ENCODE data around the gene AUNIP. TPM values are rescaled to one million over a fixed set of nuclear protein-coding genes. Genes with fewer than 3 reads are reported as not detected.

Gene AUNIP
- total RNA-seq, 1 donor from 2014 or later: 1.3 TPM

- TF ChIP-seq CTCF (IDR thresholded peaks at IDR 0.05; ENCODE audit: partially characterized antibody, unreplicated experiment): no peak
- Mint-ChIP-seq H3K4me3 (ENCODE audit: unreplicated experiment) (peak overlapping the region; percentile 88), H3K27me3 (ENCODE audit: unreplicated experiment) (peaks cover 21% of the 10 kb centered on the region), H3K4me1 (ENCODE audit: low read depth, unreplicated experiment) (peaks cover 29% of the 10 kb centered on the region), H3K9me3 (ENCODE audit: unreplicated experiment) (peaks cover 24% of the 10 kb centered on the region), H3K36me3 (ENCODE audit: unreplicated experiment) (no peaks in the 10 kb centered on the region), H3K27ac (ENCODE audit: unreplicated experiment) (peak overlapping the region; percentile 99)
- DNase-seq: peak; percentile 75
Observed at GRCh38 chr1:25906644-25907300, 47.5 kb upstream of the AUNIP start.

- peak; percentile 21 for TF ChIP-seq CTCF (IDR thresholded peaks at IDR 0.05; ENCODE audit: partially characterized antibody, unreplicated experiment)
- Mint-ChIP-seq H3K27ac (ENCODE audit: unreplicated experiment) (peak within 1 kb of the TSS; percentile 99), H3K36me3 (ENCODE audit: unreplicated experiment) (no peaks in the 10 kb centered on the region), H3K9me3 (ENCODE audit: unreplicated experiment) (peaks cover 26% of the 10 kb centered on the region), H3K27me3 (ENCODE audit: unreplicated experiment) (peaks cover 21% of the 10 kb centered on the region), H3K4me1 (ENCODE audit: low read depth, unreplicated experiment) (peaks cover 36% of the 10 kb centered on the region), H3K4me3 (ENCODE audit: unreplicated experiment) (peak within 1 kb of the TSS; percentile 90)
- DNase-seq: peak; percentile 98
Observed at GRCh38 chr1:25905680-25906643, 46.7 kb upstream of the AUNIP start, which contains the start of gene STMN1. STMN1 (minus strand) TSS chr1:25906419; CDS start chr1:25904676, 1,743 bp downstream.

- peaks cover 45% of the 10 kb centered on the region for H3K4me1 Mint-ChIP-seq (ENCODE audit: low read depth, unreplicated experiment)
- H3K27ac Mint-ChIP-seq (ENCODE audit: unreplicated experiment): peak overlapping the region; percentile 97
- peaks cover 26% of the 10 kb centered on the region for H3K9me3 Mint-ChIP-seq (ENCODE audit: unreplicated experiment)
- peak; percentile 99 for DNase-seq
- H3K27me3 Mint-ChIP-seq (ENCODE audit: unreplicated experiment): peaks cover 21% of the 10 kb centered on the region
- no peak for TF ChIP-seq CTCF (IDR thresholded peaks at IDR 0.05; ENCODE audit: partially characterized antibody, unreplicated experiment)
- H3K4me3 Mint-ChIP-seq (ENCODE audit: unreplicated experiment): peak overlapping the region; percentile 90
- H3K36me3 Mint-ChIP-seq (ENCODE audit: unreplicated experiment): no peaks in the 10 kb centered on the region
Observed at GRCh38 chr1:25904943-25905679, 45.9 kb upstream of the AUNIP start.

GRCh38 chr1:25903986-25904385 is 44.7 kb upstream of the AUNIP start:
- Mint-ChIP-seq H3K9me3 (ENCODE audit: unreplicated experiment) (peaks cover 25% of the 10 kb centered on the region), H3K36me3 (ENCODE audit: unreplicated experiment) (no peaks in the 10 kb centered on the region), H3K4me3 (ENCODE audit: unreplicated experiment) (peak overlapping the region; percentile 90), H3K27ac (ENCODE audit: unreplicated experiment) (peak overlapping the region; percentile 97), H3K4me1 (ENCODE audit: low read depth, unreplicated experiment) (peaks cover 49% of the 10 kb centered on the region), H3K27me3 (ENCODE audit: unreplicated experiment) (peaks cover 18% of the 10 kb centered on the region)
- DNase-seq: no peak
- TF ChIP-seq CTCF (IDR thresholded peaks at IDR 0.05; ENCODE audit: partially characterized antibody, unreplicated experiment): no peak
